ENCODE measurements around the gene CR1.
A peak's percentile ranks its signal among the peaks of the same experiment; 100 is the strongest.
"Not testable (repeated sequence)": the region's sequence is repeated elsewhere in the genome, so short reads cannot be mapped to it uniquely, and the experiment has no call there.

CR1 gene

DNA sequence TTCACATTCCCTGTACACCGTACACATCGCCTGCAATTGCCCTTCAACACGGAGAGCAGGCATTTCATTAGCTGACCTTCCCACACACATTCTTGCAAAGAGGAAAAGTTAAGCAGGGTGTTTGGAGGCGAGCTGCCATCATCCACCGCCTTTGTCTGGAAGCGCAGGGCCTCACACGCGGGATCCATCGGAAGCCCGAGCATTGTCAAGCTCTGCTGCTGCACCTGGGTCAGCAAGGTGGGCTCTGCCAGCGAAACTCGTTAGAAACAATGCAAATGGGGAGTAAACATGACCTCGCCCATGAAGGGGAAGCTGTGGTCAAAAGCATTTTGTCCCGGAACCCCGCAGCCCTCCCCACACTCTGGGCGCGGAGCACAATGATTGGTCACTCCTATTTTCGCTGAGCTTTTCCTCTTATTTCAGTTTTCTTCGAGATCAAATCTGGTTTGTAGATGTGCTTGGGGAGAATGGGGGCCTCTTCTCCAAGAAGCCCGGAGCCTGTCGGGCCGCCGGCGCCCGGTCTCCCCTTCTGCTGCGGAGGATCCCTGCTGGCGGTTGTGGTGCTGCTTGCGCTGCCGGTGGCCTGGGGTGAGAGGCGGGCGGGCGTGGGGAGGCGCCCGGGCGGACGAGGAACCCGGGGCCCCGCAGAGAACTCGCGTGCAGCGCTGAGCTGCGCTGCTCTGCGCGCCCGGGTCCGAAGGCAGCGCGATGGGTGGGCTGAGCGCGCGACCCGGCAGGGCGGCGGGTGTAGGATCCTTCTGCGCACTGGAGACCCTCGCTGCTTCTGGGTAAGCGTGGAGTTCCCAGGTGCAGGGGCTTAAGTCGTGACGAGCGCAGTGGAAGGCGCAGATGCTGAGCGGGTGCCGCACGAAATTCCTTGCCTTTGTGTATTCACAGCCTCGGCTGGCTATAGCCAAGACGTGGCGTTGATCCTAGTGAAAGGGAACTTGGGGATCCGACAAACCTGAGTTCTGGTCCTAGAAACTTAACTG, at the start of gene CR1:
Gene CR1, plus strand, starts transcription at position 357 of the 992 bp plus-strand sequence. Its CDS starts 111 bp downstream, at position 468.
- FAIRE-seq (no peak), DNase-seq (ENCODE audit: low spot score) (no peak)

- DNase-seq (ENCODE audit: low spot score) (no peak), FAIRE-seq (no peak)
Measured at GRCh38 chr1:207453710-207454045, 42.3 kb upstream of the CR1 start.

GRCh38 chr1:207454046-207454964, 41.7 kb upstream of the CR1 start, which contains the start of gene CR2:
CR2 (plus strand) TSS chr1:207454328; CDS start chr1:207454419, 91 bp downstream.
- FAIRE-seq, result no peak

GRCh38 chr1:207455183-207455754, 40.7 kb upstream of the CR1 start:
- no peak for FAIRE-seq

More at GRCh38 chr1:207454046-207454964, 41.7 kb upstream of the CR1 start, which contains the start of gene CR2:
- peak; percentile 71 for DNase-seq (ENCODE audit: low spot score)

GRCh38 chr1:207458414-207458813, 37.5 kb upstream of the CR1 start:
- DNase-seq (ENCODE audit: low spot score) (no peak), FAIRE-seq (peak; percentile 13)

More at GRCh38 chr1:207455183-207455754, 40.7 kb upstream of the CR1 start:
- DNase-seq (ENCODE audit: low spot score), result no peak

DNA sequence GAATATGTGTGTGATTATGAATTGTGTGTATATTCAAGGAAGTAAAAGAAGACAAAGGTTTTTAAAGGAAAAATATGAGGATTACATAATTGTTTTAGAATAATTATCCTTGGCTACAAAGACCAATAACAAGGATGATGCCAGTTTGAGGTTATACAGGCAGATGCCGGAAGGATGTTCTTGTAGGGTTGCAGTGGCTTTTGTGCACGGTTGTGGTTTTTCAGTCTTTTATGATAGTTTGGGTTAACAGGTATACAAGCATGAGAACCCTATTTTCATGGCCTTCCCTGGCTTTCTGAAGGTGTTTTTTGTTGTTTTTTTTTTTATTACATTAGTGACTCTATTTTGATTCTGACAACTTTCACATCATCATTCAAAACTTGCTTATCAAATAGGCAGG, 36.9 kb upstream of the CR1 start:
- FAIRE-seq (no peak), DNase-seq (ENCODE audit: low spot score) (no peak)

DNA sequence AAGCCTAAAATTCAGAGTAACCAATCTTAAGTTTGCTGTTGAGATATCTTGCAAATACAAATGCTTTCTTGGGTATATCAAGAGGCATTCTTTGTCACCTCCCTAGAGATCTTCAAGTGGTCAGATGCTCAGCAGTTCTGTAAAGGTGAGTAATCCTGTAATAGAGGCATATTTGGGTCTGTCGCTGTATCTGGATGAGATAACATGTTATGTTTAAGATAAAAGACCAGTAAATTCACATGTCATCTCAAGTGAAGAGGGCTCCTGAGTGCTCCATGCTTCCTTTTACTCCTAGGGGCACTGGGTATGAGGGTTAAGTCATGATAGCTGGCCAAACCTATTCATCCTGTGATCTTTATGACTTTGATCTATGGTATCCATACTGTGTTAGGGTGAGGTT, 34.3 kb upstream of the CR1 start:
- FAIRE-seq (no peak), DNase-seq (ENCODE audit: low spot score) (no peak)

- FAIRE-seq (no peak), DNase-seq (ENCODE audit: low spot score) (no peak)
Measured at GRCh38 chr1:207462535-207462934, 33.4 kb upstream of the CR1 start.

DNA sequence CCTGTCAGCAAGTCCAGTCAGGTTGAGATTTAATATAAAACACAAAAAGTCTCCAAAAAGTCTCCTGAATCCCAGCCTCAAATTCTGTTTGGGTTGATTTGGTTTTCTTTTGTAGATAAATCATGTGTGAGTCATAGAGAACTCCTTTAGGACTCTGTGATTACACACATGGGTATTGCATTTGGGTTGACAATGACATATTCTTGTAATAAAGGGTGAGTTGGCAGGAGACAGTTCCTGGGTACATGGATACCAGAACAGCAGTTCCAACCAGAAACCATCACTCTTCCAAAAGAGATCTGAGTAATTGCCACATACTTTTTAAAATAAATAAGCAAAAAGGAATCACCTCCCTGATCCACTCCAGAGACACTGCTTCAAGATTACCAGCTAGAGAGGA, 32.9 kb upstream of the CR1 start:
- no peak for FAIRE-seq
- peak; percentile 11 for DNase-seq (ENCODE audit: low spot score)

GRCh38 chr1:207463571-207463970, 32.4 kb upstream of the CR1 start:
- DNase-seq (ENCODE audit: low spot score), result no peak
- FAIRE-seq, result no peak

- FAIRE-seq (no peak), DNase-seq (ENCODE audit: low spot score) (no peak)
Measured at GRCh38 chr1:207470927-207471326, 25.0 kb upstream of the CR1 start.

DNA sequence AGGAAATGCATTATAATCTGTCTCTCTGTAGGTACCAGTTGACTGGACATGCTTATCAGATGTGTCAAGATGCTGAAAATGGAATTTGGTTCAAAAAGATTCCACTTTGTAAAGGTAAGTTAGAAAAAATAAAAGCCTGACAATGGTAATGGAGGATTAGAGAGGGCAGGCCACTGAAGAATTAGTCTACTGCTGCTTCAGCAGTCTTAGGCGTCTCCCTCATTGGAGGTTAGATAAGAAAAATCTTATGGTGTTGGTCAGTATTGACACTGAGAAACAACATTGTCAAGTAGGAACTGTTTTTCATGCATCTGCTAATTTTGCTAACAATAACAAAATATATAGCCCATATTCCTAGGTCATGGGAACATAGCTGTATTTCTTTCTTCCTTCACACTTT, 21.7 kb upstream of the CR1 start:
- FAIRE-seq, result no peak
- no peak for DNase-seq (ENCODE audit: low spot score)

- FAIRE-seq (no peak), DNase-seq (ENCODE audit: low spot score) (no peak)
Measured at GRCh38 chr1:207486198-207486597, 9.8 kb upstream of the CR1 start.

DNA sequence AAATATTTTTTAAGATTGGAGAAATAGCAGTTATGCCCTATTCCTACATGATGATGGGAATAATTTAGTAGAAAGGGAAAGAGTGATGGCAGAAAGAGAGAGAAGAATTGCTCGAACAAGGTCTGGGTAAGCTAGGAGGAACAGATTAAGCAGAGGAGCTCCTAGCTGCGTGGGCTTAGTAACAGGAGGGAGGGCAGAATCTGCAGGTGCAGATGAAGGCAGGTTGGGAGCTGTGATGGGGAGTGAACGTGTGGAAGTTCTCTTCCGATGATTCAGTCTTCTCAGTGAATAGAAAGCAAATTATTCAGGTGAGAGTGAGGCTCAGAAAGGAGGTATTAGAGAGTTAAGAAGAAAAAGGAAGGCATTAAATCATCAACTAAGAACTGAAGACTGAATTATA, 8.3 kb upstream of the CR1 start:
- DNase-seq (ENCODE audit: low spot score) (no peak), FAIRE-seq (no peak)

- DNase-seq (ENCODE audit: low spot score) (no peak), FAIRE-seq (no peak)
Measured at GRCh38 chr1:207493212-207493611, 2.7 kb upstream of the CR1 start.

DNA sequence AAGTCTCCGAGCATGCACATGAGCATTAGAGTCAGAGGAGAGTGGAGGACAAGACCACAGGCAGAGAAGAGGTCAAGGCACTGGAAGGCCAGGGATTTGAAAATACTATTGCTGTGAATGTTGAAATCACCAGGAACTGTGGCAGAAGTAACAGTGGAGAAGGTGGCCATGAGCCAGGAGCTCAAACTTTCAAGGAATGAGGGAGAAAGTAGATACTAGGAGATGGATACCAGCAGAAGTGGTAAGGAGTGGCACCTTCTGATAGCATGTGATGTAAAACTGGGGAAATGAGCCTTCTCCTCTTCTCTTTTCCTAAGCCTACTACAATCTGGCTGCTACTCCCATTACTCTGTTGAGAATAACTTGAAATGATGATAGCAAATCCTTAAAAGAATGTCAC, 1.8 kb upstream of the CR1 start:
- DNase-seq (ENCODE audit: low spot score) (no peak), FAIRE-seq (no peak)

DNA sequence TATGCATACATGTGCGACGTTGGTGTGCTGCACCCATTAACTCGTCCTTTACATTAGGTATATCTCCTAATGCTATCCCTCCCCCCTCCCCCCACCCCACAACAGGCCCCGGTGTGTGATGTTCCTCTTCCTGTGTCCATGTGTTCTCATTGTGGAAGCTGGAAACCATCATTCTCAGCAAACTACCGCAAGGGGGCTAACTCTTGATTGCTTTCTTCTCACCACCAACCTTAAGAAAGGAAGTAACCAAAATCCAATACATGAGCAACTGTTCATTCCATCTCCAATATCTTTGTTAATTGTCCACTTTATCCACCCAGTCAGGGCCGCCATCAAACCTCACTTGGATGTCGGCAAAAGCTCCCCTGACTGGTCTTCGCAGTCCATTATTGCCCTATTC, 676 bp upstream of the CR1 start:
- not testable (repeated sequence) for FAIRE-seq; DNase-seq (ENCODE audit: low spot score)

GRCh38 chr1:207497941-207498340, 2.0 kb downstream of the CR1 start:
- no peak for FAIRE-seq

DNA sequence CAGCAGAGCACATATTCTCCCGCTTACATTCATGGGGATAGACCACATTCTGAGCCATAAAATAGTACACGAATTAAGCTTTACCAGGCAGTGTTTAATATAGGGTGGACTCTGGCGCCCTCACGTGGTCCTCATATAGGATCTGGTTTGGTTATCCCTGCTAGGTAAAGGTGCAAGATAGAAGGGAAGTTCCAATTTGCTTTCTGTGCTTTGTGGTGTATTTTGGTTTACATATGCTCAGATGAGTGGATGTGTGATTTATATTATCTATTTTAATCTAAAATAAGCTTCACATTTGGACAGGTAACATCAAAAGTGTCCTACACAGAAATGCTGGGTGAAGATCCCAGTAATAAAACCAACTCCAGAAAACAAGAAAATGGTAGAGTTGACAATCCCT, 3.6 kb downstream of the CR1 start:
- FAIRE-seq (no peak), DNase-seq (ENCODE audit: low spot score) (peak; percentile 53)

More at GRCh38 chr1:207497941-207498340, 2.0 kb downstream of the CR1 start:
- no peak for DNase-seq (ENCODE audit: low spot score)

GRCh38 chr1:207500306-207500705, 4.3 kb downstream of the CR1 start:
- DNase-seq (ENCODE audit: low spot score) (no peak), FAIRE-seq (no peak)

- FAIRE-seq (no peak), DNase-seq (ENCODE audit: low spot score) (no peak)
Measured at GRCh38 chr1:207501071-207501470, 5.1 kb downstream of the CR1 start.
